ENCODE results near the gene MEIS1.

DNA sequence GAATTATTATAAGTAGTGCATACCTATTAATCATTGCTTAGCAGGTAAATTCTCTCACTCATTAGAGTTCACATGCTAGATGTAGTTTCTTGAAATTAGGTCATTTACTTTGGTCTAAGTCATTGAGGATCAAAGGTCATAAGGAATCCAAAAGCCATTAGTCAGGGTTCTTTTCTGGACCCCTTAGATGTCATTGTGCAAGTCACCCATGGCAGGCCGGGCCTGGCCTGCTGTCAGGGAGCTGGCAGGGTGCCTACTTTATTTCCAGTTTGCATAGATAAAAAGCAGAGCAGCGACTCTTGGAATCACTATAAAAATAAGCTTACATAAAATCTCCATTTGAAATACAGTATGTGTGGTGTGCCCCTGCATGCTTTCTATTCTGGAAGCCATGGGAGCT, 91.3 kb downstream of the MEIS1 start:
- TF ChIP-seq POLR2A (IDR thresholded peaks at IDR 0.05; ENCODE audit: low read depth, low read length): no peak
- no peak for TF ChIP-seq POLR2AphosphoS5 (IDR thresholded peaks at IDR 0.05; ENCODE audit: low read depth, low read length)
- no peak for TF ChIP-seq TAF1 (IDR thresholded peaks at IDR 0.05; ENCODE audit: borderline replicate concordance, low read depth, low read length)

All from GM12892 (cell line).